Right lobe of liver (tissue), 4 donors: Measurements from ENCODE around the gene CACNA2D3.

Source experiments
- POLR2A ChIP-seq: fragments of 450-650 bp; IDR thresholded peaks from one replicate; pipeline ENCODE4 v1.6.1; 2017; ENCODE audit warnings: antibody characterized with exemption, mild to moderate bottlenecking
- TF ChIP-seq, protein P1 (sequence below), 4 donors: fragments of 200-600 bp in 3 of 4; fragments of 450-650 bp in 1 of 4; IDR thresholded peaks; one replicate each; pipeline versions ENCODE4 v1.5.1 to v1.8.0; 2016 to 2022; ENCODE audit warnings: antibody characterized with exemption in 4 of 4, mild to moderate bottlenecking in 2 of 4
- donor health status: DM: no; HTN: no; CAD: no.
- donor health status: DM: no; HTN: no; CAD: no.
- donor health status: DM: no; HTN: yes; CAD: no.

DNA sequence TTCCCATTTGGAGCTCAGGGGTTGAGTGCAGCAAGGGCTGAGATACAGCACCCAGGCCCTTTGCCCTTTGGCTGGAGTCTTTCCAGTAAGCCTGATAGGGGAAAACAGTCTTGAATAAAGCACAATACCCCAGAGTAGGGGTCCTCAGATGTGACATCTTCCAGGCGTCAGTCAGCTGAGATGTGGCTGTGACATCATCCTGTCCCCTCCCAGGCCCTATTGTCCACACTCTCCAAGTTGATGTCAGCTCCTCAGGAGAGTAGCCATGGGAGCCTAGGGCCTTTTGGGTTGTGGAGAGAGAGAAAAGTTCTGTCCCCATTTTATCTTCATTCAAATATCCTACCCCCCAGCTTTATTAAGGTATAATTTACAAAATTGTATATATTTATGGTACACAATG lies 92.5 kb downstream of the CACNA2D3 start:
- TF ChIP-seq, protein P1, sequence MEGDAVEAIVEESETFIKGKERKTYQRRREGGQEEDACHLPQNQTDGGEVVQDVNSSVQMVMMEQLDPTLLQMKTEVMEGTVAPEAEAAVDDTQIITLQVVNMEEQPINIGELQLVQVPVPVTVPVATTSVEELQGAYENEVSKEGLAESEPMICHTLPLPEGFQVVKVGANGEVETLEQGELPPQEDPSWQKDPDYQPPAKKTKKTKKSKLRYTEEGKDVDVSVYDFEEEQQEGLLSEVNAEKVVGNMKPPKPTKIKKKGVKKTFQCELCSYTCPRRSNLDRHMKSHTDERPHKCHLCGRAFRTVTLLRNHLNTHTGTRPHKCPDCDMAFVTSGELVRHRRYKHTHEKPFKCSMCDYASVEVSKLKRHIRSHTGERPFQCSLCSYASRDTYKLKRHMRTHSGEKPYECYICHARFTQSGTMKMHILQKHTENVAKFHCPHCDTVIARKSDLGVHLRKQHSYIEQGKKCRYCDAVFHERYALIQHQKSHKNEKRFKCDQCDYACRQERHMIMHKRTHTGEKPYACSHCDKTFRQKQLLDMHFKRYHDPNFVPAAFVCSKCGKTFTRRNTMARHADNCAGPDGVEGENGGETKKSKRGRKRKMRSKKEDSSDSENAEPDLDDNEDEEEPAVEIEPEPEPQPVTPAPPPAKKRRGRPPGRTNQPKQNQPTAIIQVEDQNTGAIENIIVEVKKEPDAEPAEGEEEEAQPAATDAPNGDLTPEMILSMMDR (IDR thresholded peaks at IDR 0.05), result no peak
- no peak for TF ChIP-seq POLR2A
